Measurements from ENCODE around the gene SPATS1. TPM values are rescaled to one million over a fixed set of nuclear protein-coding genes. Genes with fewer than 3 reads are reported as not detected.
"Not testable (repeated sequence)": the region's sequence is repeated elsewhere in the genome, so short reads cannot be mapped to it uniquely, and the experiment has no call there.

Gene SPATS1
- total RNA-seq, 3 donors from 2014 or later: not detected

- ATAC-seq: peak; percentile 99
- H3K9me3 ChIP-seq: no peaks in the 10 kb centered on the region
- H3K36me3 ChIP-seq (ENCODE audit: low read depth): no peaks in the 10 kb centered on the region
- peak within 1 kb of the TSS; percentile 81 for H3K4me3 ChIP-seq
- DNase-seq: peak; percentile 90 to 92 (median 92)
- intact Hi-C loops (cut with DNase I, micrococcal nuclease): no loop called here
- TF ChIP-seq CTCF (IDR thresholded peaks at IDR 0.05): peak; percentile 97
- peaks cover 13% of the 10 kb centered on the region for H3K4me1 ChIP-seq (ENCODE audit: low read depth)
Measured at GRCh38 chr6:44312901-44313788, 29.3 kb upstream of the SPATS1 start, which contains the start of gene AARS2. AARS2 (minus strand) TSS chr6:44313347; CDS start chr6:44313323, 24 bp downstream.

- H3K9me3 ChIP-seq; intact Hi-C loops (cut with DNase I, micrococcal nuclease); H3K4me3 ChIP-seq; DNase-seq; H3K36me3 ChIP-seq (ENCODE audit: low read depth); ATAC-seq: not testable (repeated sequence)
- H3K4me1 ChIP-seq (ENCODE audit: low read depth): peaks cover 13% of the 10 kb centered on the region
Measured at GRCh38 chr6:44314657-44315056, 27.8 kb upstream of the SPATS1 start.

- no peak for DNase-seq
Measured at GRCh38 chr6:44315516-44315915, 26.9 kb upstream of the SPATS1 start.

GRCh38 chr6:44315951-44316350, 26.5 kb upstream of the SPATS1 start:
- Histone ChIP-seq H3K4me1 (ENCODE audit: low read depth) (peaks cover 7% of the 10 kb centered on the region), H3K36me3 (ENCODE audit: low read depth) (no peaks in the 10 kb centered on the region), H3K9me3 (no peaks in the 10 kb centered on the region), H3K4me3 (no peak overlapping the region)
- TF ChIP-seq CTCF (IDR thresholded peaks at IDR 0.05): no peak
- intact Hi-C loops (cut with DNase I, micrococcal nuclease): no loop called here
- no peak for ATAC-seq
- DNase-seq: no peak

More at GRCh38 chr6:44315516-44315915, 26.9 kb upstream of the SPATS1 start:
- Histone ChIP-seq H3K4me3 (no peak overlapping the region), H3K4me1 (ENCODE audit: low read depth) (peaks cover 7% of the 10 kb centered on the region), H3K9me3 (no peaks in the 10 kb centered on the region), H3K36me3 (ENCODE audit: low read depth) (no peaks in the 10 kb centered on the region)
- no peak for TF ChIP-seq CTCF (IDR thresholded peaks at IDR 0.05)
- intact Hi-C loops (cut with DNase I, micrococcal nuclease): no loop called here
- ATAC-seq: no peak

GRCh38 chr6:44316481-44316880, 26.0 kb upstream of the SPATS1 start:
- Histone ChIP-seq H3K9me3 (no peaks in the 10 kb centered on the region), H3K4me3 (no peak overlapping the region), H3K36me3 (ENCODE audit: low read depth) (no peaks in the 10 kb centered on the region), H3K4me1 (ENCODE audit: low read depth) (peaks cover 7% of the 10 kb centered on the region)
- TF ChIP-seq CTCF (IDR thresholded peaks at IDR 0.05): no peak
- intact Hi-C loops (cut with DNase I, micrococcal nuclease): no loop called here
- DNase-seq (no peak), ATAC-seq (no peak)

- H3K9me3 ChIP-seq; DNase-seq; H3K4me1 ChIP-seq (ENCODE audit: low read depth); H3K36me3 ChIP-seq (ENCODE audit: low read depth); intact Hi-C loops (cut with DNase I, micrococcal nuclease); ATAC-seq; H3K4me3 ChIP-seq: not testable (repeated sequence)
Measured at GRCh38 chr6:44317136-44317631, 25.3 kb upstream of the SPATS1 start.
